ENCODE data around the gene XCR1.

GRCh38 chr3:46012246-46012645 lies 15.0 kb downstream of the XCR1 start:
- TF ChIP-seq CTCF (conservative IDR thresholded peaks at IDR 0.05) (no peak), ZFX (IDR thresholded peaks at IDR 0.05) (no peak)

All from C4-2B (cell line).